Peyer's patch (tissue), 4 donors: ENCODE results near the gene TEKT3.

Experiments
- CTCF ChIP-seq, 6 experiments: fragments of 450-650 bp in 4 of 6; fragments of 200-600 bp in 2 of 6; sonication (generic) in 1 of 6; IDR thresholded peaks; one replicate each; pipeline ENCODE4 v1.5.1; 2017 to 2019; ENCODE audit warnings: antibody characterized with exemption in 6 of 6, mild to moderate bottlenecking in 3 of 6, moderate library complexity in 1 of 6
- POLR2A ChIP-seq, 2 donors: fragments of 450-650 bp; IDR thresholded peaks; one replicate each; pipeline ENCODE4 v1.5.1; 2017; ENCODE audit warnings: antibody characterized with exemption in 2 of 2, mild to moderate bottlenecking in 2 of 2, moderate library complexity in 2 of 2

GRCh38 chr17:15291674-15292361 is 49.6 kb downstream of the TEKT3 start:
- TF ChIP-seq CTCF (IDR thresholded peaks at IDR 0.05) (no peak), POLR2A (IDR thresholded peaks at IDR 0.05) (no peak)
